Measurements from ENCODE around the gene RTN3.

The RTN3 gene

GRCh38 chr11:63764679-63765647, 83.7 kb downstream of the RTN3 start:
- DNase-seq, result peak; percentile 44
- Mint-ChIP-seq H3K9me3 (no peaks in the 10 kb centered on the region), H3K4me1 (peaks cover 53% of the 10 kb centered on the region), H3K27ac (peak overlapping the region; percentile 94), H3K36me3 (ENCODE audit: low read depth) (no peaks in the 10 kb centered on the region), H3K4me3 (peak overlapping the region; percentile 76), H3K27me3 (ENCODE audit: low read depth, poor library complexity) (peaks cover 3% of the 10 kb centered on the region)
- no peak for TF ChIP-seq CTCF (IDR thresholded peaks at IDR 0.05)

- H3K36me3 Mint-ChIP-seq (ENCODE audit: low read depth), result no peaks in the 10 kb centered on the region
- no peaks in the 10 kb centered on the region for H3K9me3 Mint-ChIP-seq
- peak; percentile 17 for DNase-seq
- TF ChIP-seq CTCF (IDR thresholded peaks at IDR 0.05), result no peak
- H3K4me3 Mint-ChIP-seq, result peak overlapping the region; percentile 95
- H3K4me1 Mint-ChIP-seq, result peaks cover 55% of the 10 kb centered on the region
- peaks cover 11% of the 10 kb centered on the region for H3K27me3 Mint-ChIP-seq (ENCODE audit: low read depth, poor library complexity)
- no peak overlapping the region for H3K27ac Mint-ChIP-seq
Measured at GRCh38 chr11:63765688-63766241, 84.5 kb downstream of the RTN3 start.

- Mint-ChIP-seq H3K27ac (peak overlapping the region; percentile 95), H3K27me3 (ENCODE audit: low read depth, poor library complexity) (peaks cover 20% of the 10 kb centered on the region)
Measured at GRCh38 chr11:63766531-63767235, 85.4 kb downstream of the RTN3 start.

GRCh38 chr11:63767267-63767564, 85.9 kb downstream of the RTN3 start:
- Mint-ChIP-seq H3K27me3 (ENCODE audit: low read depth, poor library complexity) (peaks cover 24% of the 10 kb centered on the region), H3K9me3 (peaks cover 2% of the 10 kb centered on the region), H3K4me1 (peaks cover 55% of the 10 kb centered on the region), H3K27ac (peak overlapping the region; percentile 95), H3K4me3 (peak overlapping the region; percentile 95), H3K36me3 (ENCODE audit: low read depth) (no peaks in the 10 kb centered on the region)
- no peak for DNase-seq
- no peak for TF ChIP-seq CTCF (IDR thresholded peaks at IDR 0.05)

More at GRCh38 chr11:63766531-63767235, 85.4 kb downstream of the RTN3 start:
- no peak for TF ChIP-seq CTCF (IDR thresholded peaks at IDR 0.05)
- Mint-ChIP-seq H3K4me1 (peaks cover 55% of the 10 kb centered on the region), H3K4me3 (peak overlapping the region; percentile 95), H3K36me3 (ENCODE audit: low read depth) (no peaks in the 10 kb centered on the region), H3K9me3 (no peaks in the 10 kb centered on the region)
- peak; percentile 16 for DNase-seq

- no peak for TF ChIP-seq CTCF (IDR thresholded peaks at IDR 0.05)
- peaks cover 27% of the 10 kb centered on the region for H3K27me3 Mint-ChIP-seq (ENCODE audit: low read depth, poor library complexity)
- H3K9me3 Mint-ChIP-seq, result peaks cover 3% of the 10 kb centered on the region
Measured at GRCh38 chr11:63767565-63768236, 86.4 kb downstream of the RTN3 start.

More at GRCh38 chr11:63767565-63768236, 86.4 kb downstream of the RTN3 start:
- peak overlapping the region; percentile 95 for H3K27ac Mint-ChIP-seq
- peaks cover 56% of the 10 kb centered on the region for H3K4me1 Mint-ChIP-seq
- DNase-seq, result peak; percentile 68
- H3K36me3 Mint-ChIP-seq (ENCODE audit: low read depth), result no peaks in the 10 kb centered on the region
- peak overlapping the region; percentile 95 for H3K4me3 Mint-ChIP-seq
